GM21526 (cell line): ENCODE data around the gene TNMD.

Experiments used
- ATAC-seq: cut with Tn5 transposase; IDR thresholded peaks from one replicate; pipeline ENCODE4 v1.9.1; 2021; ENCODE audit warnings: moderate library complexity; ENCODE audit not compliant: unreplicated experiment, low FRiP score

Gene TNMD

GRCh38 chrX:100643956-100644860, 59.5 kb downstream of the TNMD start, which contains the start of gene SRPX2:
SRPX2 (plus strand) TSS chrX:100644199; CDS start chrX:100646323, 2,124 bp downstream.
- no peak for ATAC-seq

GRCh38 chrX:100645106-100645505, 60.4 kb downstream of the TNMD start:
- ATAC-seq, result no peak

- ATAC-seq, result no peak
These were observed 62.4 kb downstream of the TNMD start for GRCh38 chrX:100647095-100647494.

GRCh38 chrX:100647739-100648138, 63.0 kb downstream of the TNMD start:
- ATAC-seq, result no peak

GRCh38 chrX:100648458-100649417, 64.0 kb downstream of the TNMD start:
- ATAC-seq, result no peak
